ENCODE results near the gene OTOGL. TPM values are rescaled to one million over a fixed set of nuclear protein-coding genes. Genes with fewer than 3 reads are reported as not detected.

Gene OTOGL
- total RNA-seq, 1 experiment from 2014 or later, result not detected

- no peak overlapping the region for H3K4me2 ChIP-seq
- H3K4me3 ChIP-seq, result no peak overlapping the region
- POLR2A ChIA-PET (ENCODE audit: unreplicated experiment), result no interaction called here
- BruUV-seq (replicated peaks), result no TSS peak
- no peaks in the 10 kb centered on the region for H3K27me3 ChIP-seq (ENCODE audit: insufficient read depth, low read depth)
- no peaks in the 10 kb centered on the region for H3K4me1 ChIP-seq (replicated peaks; ENCODE audit: insufficient read depth)
- H3K9me2 ChIP-seq (ENCODE audit: insufficient read depth), result no peaks in the 10 kb centered on the region
- no peaks in the 10 kb centered on the region for H3F3A ChIP-seq (ENCODE audit: insufficient read depth, low read depth)
- CTCF ChIA-PET, result no interaction called here
- DNase-seq, result no peak
- no peaks in the 10 kb centered on the region for H4K20me1 ChIP-seq (ENCODE audit: insufficient read depth)
- no peak overlapping the region for H2AFZ ChIP-seq
- TF ChIP-seq EZH2 (IDR thresholded peaks at IDR 0.05; ENCODE audit: low read depth) (no peak), CTCF (conservative IDR thresholded peaks at IDR 0.05) (no peak)
- no peaks in the 10 kb centered on the region for H3K9me3 ChIP-seq (ENCODE audit: insufficient read depth, low read depth)
- intact Hi-C loops (cut with micrococcal nuclease; ENCODE audit: unreplicated experiment), result no loop called here
- H3K79me2 ChIP-seq (ENCODE audit: low read depth), result no peaks in the 10 kb centered on the region
- no peak overlapping the region for H3K27ac ChIP-seq
- H3K36me3 ChIP-seq (ENCODE audit: low read depth), result no peaks in the 10 kb centered on the region
These were observed 36.3 kb downstream of the OTOGL start for GRCh38 chr12:80135624-80136023.

- Histone ChIP-seq H3K4me3 (no peak overlapping the region), H2AFZ (no peak overlapping the region), H3K9me2 (ENCODE audit: insufficient read depth) (no peaks in the 10 kb centered on the region), H4K20me1 (ENCODE audit: insufficient read depth) (no peaks in the 10 kb centered on the region), H3K4me1 (replicated peaks; ENCODE audit: insufficient read depth) (no peaks in the 10 kb centered on the region), H3K4me2 (no peak overlapping the region), H3K79me2 (ENCODE audit: low read depth) (no peaks in the 10 kb centered on the region), H3K36me3 (ENCODE audit: low read depth) (no peaks in the 10 kb centered on the region), H3K27ac (no peak overlapping the region), H3F3A (ENCODE audit: insufficient read depth, low read depth) (no peaks in the 10 kb centered on the region), H3K9me3 (ENCODE audit: insufficient read depth, low read depth) (0 out of 2 replicates have a peak, but pooled peaks cover 4% of the 10 kb centered on the region), H3K27me3 (ENCODE audit: insufficient read depth, low read depth) (no peaks in the 10 kb centered on the region)
- TF ChIP-seq EZH2 (IDR thresholded peaks at IDR 0.05; ENCODE audit: low read depth), result no peak
- no peak for TF ChIP-seq CTCF (conservative IDR thresholded peaks at IDR 0.05)
- no peak for DNase-seq
- no TSS peak for BruUV-seq (replicated peaks)
- ChIA-PET POLR2A (ENCODE audit: unreplicated experiment) (no interaction called here), CTCF (no interaction called here)
- intact Hi-C loops (cut with micrococcal nuclease; ENCODE audit: unreplicated experiment), result no loop called here
These were observed 40.7 kb downstream of the OTOGL start for GRCh38 chr12:80140005-80140404.

- TF ChIP-seq EZH2 (IDR thresholded peaks at IDR 0.05; ENCODE audit: low read depth) (no peak), CTCF (conservative IDR thresholded peaks at IDR 0.05) (no peak)
- Histone ChIP-seq H3K4me3 (no peak overlapping the region), H3K27me3 (ENCODE audit: insufficient read depth, low read depth) (no peaks in the 10 kb centered on the region), H3K79me2 (ENCODE audit: low read depth) (no peaks in the 10 kb centered on the region), H3K4me2 (no peak overlapping the region), H3K9me2 (ENCODE audit: insufficient read depth) (no peaks in the 10 kb centered on the region), H3K36me3 (ENCODE audit: low read depth) (no peaks in the 10 kb centered on the region), H3K4me1 (replicated peaks; ENCODE audit: insufficient read depth) (no peaks in the 10 kb centered on the region), H3K27ac (no peak overlapping the region), H3K9me3 (ENCODE audit: insufficient read depth, low read depth) (0 out of 2 replicates have a peak, but pooled peaks cover 4% of the 10 kb centered on the region), H2AFZ (no peak overlapping the region), H4K20me1 (ENCODE audit: insufficient read depth) (no peaks in the 10 kb centered on the region), H3F3A (ENCODE audit: insufficient read depth, low read depth) (no peaks in the 10 kb centered on the region)
- BruUV-seq (replicated peaks), result no TSS peak
- intact Hi-C loops (cut with micrococcal nuclease; ENCODE audit: unreplicated experiment), result no loop called here
- CTCF ChIA-PET, result no interaction called here
- DNase-seq, result no peak
- POLR2A ChIA-PET (ENCODE audit: unreplicated experiment), result no interaction called here
These were observed 43.3 kb downstream of the OTOGL start for GRCh38 chr12:80142640-80143039.
